Psoas muscle (tissue), 8 donors: ENCODE measurements around the gene SLC25A13. TPM values are rescaled to one million over a fixed set of nuclear protein-coding genes. Genes with fewer than 3 reads are reported as not detected.

Source experiments
- ATAC-seq, 4 donors: fragments of 200-7000 bp; cut with Tn5 transposase; one replicate each; pipeline ENCODE4 v1.9.1; 2020; ENCODE audit warnings: moderate library complexity in 3 of 4, mild to moderate bottlenecking in 2 of 4
- DNase-seq, 2 donors: peaks; one replicate each; pipeline ENCODE4 v3.0.0-alpha.2; 2020
- H3K27ac ChIP-seq: fragments of 200-600 bp; one replicate; pipeline ENCODE4 v1.8.0; 2022
- H3K27me3 ChIP-seq, 3 donors: fragments of 200-600 bp in 1 of 3; one replicate each; pipeline versions ENCODE4 v1.6.1 to v1.8.0; 2013 to 2022; ENCODE audit warnings: low read length in 2 of 3, mild to moderate bottlenecking in 2 of 3, moderate library complexity in 1 of 3; ENCODE audit not compliant: insufficient read depth in 3 of 3
- H3K36me3 ChIP-seq, 2 donors: fragments of 200-600 bp in 1 of 2; one replicate each; pipeline versions ENCODE4 v1.6.1 to v1.8.0; 2013 to 2022; ENCODE audit warnings: low read depth in 1 of 2, mild to moderate bottlenecking in 1 of 2, moderate library complexity in 1 of 2; ENCODE audit not compliant: insufficient read depth in 1 of 2
- H3K4me1 ChIP-seq: fragments of 200-600 bp; one replicate; pipeline ENCODE4 v1.8.0; 2022
- H3K4me3 ChIP-seq: fragments of 200-600 bp; one replicate; pipeline ENCODE4 v1.8.0; 2022; ENCODE audit warnings: mild to moderate bottlenecking
- H3K9me3 ChIP-seq: fragments of 200-600 bp; one replicate; pipeline ENCODE4 v1.8.0; 2022
- CTCF ChIP-seq: fragments of 200-600 bp; IDR thresholded peaks from one replicate; pipeline ENCODE4 v1.8.0; 2022; ENCODE audit warnings: antibody characterized with exemption
- WGBS, 3 donors: extraction: QIAGEN DNeasy Blood & Tissue Kit; methylation state at CpG; one replicate each; pipeline versions ENCODE4 v1.1.6 to v1.1.7; 2013; 5-methylcytosine and 5-hydroxymethylcytosine counted together
- intact Hi-C, 2 donors: fragments of 100-400 bp; cut with DNase I; formaldehyde crosslinking; loops; one replicate each; pipeline versions ENCODE4 v1.11.0 to v1.14.2; 2022
- polyA plus RNA-seq, 3 donors: library from polyadenylated mRNA; stranded (reverse); fragments of 200-250 nt; gene quantifications; one replicate each; pipeline ENCODE4 v1.2.3, GENCODE V29; 2013
- total RNA-seq, 4 donors: library from RNA; stranded (reverse); fragmentation: NEBNext Ultra II Directional in 2 of 4; extraction: Animal tissue kit (Norgen Biotek cat#: 25700) in 2 of 4; gene quantifications; one replicate each; pipeline versions ENCODE4 v1.2.1 to v1.2.4, GENCODE V29; 2021 to 2023
- donor health status: healthy with polysubstance abuse.
- donor health status: DM: no; HTN: no; CAD: no; lungs with moderate emphysema.
- donor health status: Bipolar disorder and iron deficiency.
- donor health status: healthy.
- donor health status: DM: yes; HTN: yes; CAD: no.
- donor health status: DM: no; HTN: no; CAD: no.
- donor health status: DM: no; HTN: no; CAD: no.
- donor health status: DM: yes; HTN: yes; CAD: no.

The SLC25A13 gene
- total and polyA plus RNA-seq, 7 donors, result 3.3 to 31.6 (median 9.0) TPM

GRCh38 chr7:96282835-96283234, 39.1 kb downstream of the SLC25A13 start:
- DNase-seq (no peak), ATAC-seq (no peak)
- Histone ChIP-seq H3K36me3 (no peaks in the 10 kb centered on the region), H3K27me3 (no peaks in the 10 kb centered on the region), H3K27ac (no peak overlapping the region), H3K4me1 (peaks cover 8% of the 10 kb centered on the region), H3K9me3 (no peaks in the 10 kb centered on the region), H3K4me3 (no peak overlapping the region)
- intact Hi-C loops, result no loop called here
- no peak for TF ChIP-seq CTCF
- WGBS, 3 donors, result 77 to 84% (median 80%) methylated on average over 1 of the region's 1 CpG

GRCh38 chr7:96277921-96278320, 44.0 kb downstream of the SLC25A13 start:
- Histone ChIP-seq H3K9me3 (no peaks in the 10 kb centered on the region), H3K27me3 (no peaks in the 10 kb centered on the region), H3K27ac (no peak overlapping the region), H3K4me3 (no peak overlapping the region), H3K4me1 (no peaks in the 10 kb centered on the region), H3K36me3 (peaks cover 0 to 31% of the 10 kb centered on the region in 2 donors)
- intact Hi-C loops, result no loop called here
- TF ChIP-seq CTCF, result no peak
- DNase-seq, result no peak
- ATAC-seq, result no peak
- 79 to 93% (median 91%) methylated on average over 4 of the region's 4 CpGs for WGBS, 3 donors

GRCh38 chr7:96276019-96276418, 45.9 kb downstream of the SLC25A13 start:
- 97 to 100% (median 99%) methylated on average over 2 of the region's 2 CpGs for WGBS, 3 donors
- H3K4me1 ChIP-seq, result no peaks in the 10 kb centered on the region
- no peaks in the 10 kb centered on the region for H3K9me3 ChIP-seq
- ATAC-seq, result no peak
- intact Hi-C loops, result no loop called here
- no peak overlapping the region for H3K27ac ChIP-seq
- peaks cover 0 to 36% of the 10 kb centered on the region in 2 donors for H3K36me3 ChIP-seq
- H3K4me3 ChIP-seq, result no peak overlapping the region
- no peak for DNase-seq
- TF ChIP-seq CTCF, result no peak
- no peaks in the 10 kb centered on the region for H3K27me3 ChIP-seq

- no peak for ATAC-seq
- Histone ChIP-seq H3K36me3 (peaks cover 0 to 36% of the 10 kb centered on the region in 2 donors), H3K4me1 (no peaks in the 10 kb centered on the region), H3K27ac (no peak overlapping the region), H3K27me3 (no peaks in the 10 kb centered on the region), H3K4me3 (no peak overlapping the region), H3K9me3 (no peaks in the 10 kb centered on the region)
- WGBS, 3 donors, result 83 to 87% (median 87%) methylated on average over 1 of the region's 1 CpG
- no peak for TF ChIP-seq CTCF
- intact Hi-C loops, result no loop called here
- no peak for DNase-seq
Measured at GRCh38 chr7:96273716-96274115, 48.2 kb downstream of the SLC25A13 start.

GRCh38 chr7:96269246-96269994, 52.5 kb downstream of the SLC25A13 start:
- no peak overlapping the region for H3K27ac ChIP-seq
- intact Hi-C loops, result no loop called here

More at GRCh38 chr7:96269246-96269994, 52.5 kb downstream of the SLC25A13 start:
- Histone ChIP-seq H3K27me3 (no peaks in the 10 kb centered on the region), H3K4me3 (no peak overlapping the region), H3K4me1 (no peaks in the 10 kb centered on the region), H3K9me3 (no peaks in the 10 kb centered on the region), H3K36me3 (peaks cover 2 to 19% of the 10 kb centered on the region in 2 donors)
- ATAC-seq (no peak), DNase-seq (no peak)
- 84 to 88% (median 85%) methylated on average over 5 of the region's 5 CpGs for WGBS, 3 donors
- no peak for TF ChIP-seq CTCF
